ENCODE measurements around the gene CERS4. TPM values are rescaled to one million over a fixed set of nuclear protein-coding genes. Genes with fewer than 3 reads are reported as not detected.
"Not testable (repeated sequence)": the region's sequence is repeated elsewhere in the genome, so short reads cannot be mapped to it uniquely, and the experiment has no call there.

CERS4 gene
- total RNA-seq: 19.1 TPM
- long read RNA-seq, transcript CERS4-201 (12 exons, 1,797 nt): major isoform, 9 of 23 reads
- long read RNA-seq, partial matches to known transcripts: 1 of 23 reads
- long read RNA-seq, other reads (novel, unspliced or antisense): 12 of 23 reads

GRCh38 chr19:8208922-8209461 is at the start of gene CERS4:
CERS4 (plus strand) TSS chr19:8209370; CDS start chr19:8251077, 41,707 bp downstream.
- intact Hi-C loops (cut with DNase I): loop anchor here (5.0 to 10.0 kb wide), 2 partner anchors 43 to 54 kb away; no protein-coding TSS in a partner anchor
- ATAC-seq (ENCODE audit: poor library complexity): peak; percentile 96
- peak; percentile 87 for DNase-seq

- ATAC-seq (ENCODE audit: poor library complexity) (no peak), DNase-seq (no peak)
- intact Hi-C loops (cut with DNase I): no loop called here
Observed at GRCh38 chr19:8161135-8161646, 48.0 kb upstream of the CERS4 start.

- ATAC-seq (ENCODE audit: poor library complexity): no peak
- intact Hi-C loops (cut with DNase I): no loop called here
- DNase-seq: no peak
Observed at GRCh38 chr19:8163759-8164158, 45.4 kb upstream of the CERS4 start.

- intact Hi-C loops (cut with DNase I): no loop called here
- DNase-seq (no peak), ATAC-seq (ENCODE audit: poor library complexity) (no peak)
Observed at GRCh38 chr19:8167985-8168384, 41.2 kb upstream of the CERS4 start.

- no peak for DNase-seq
- no peak for ATAC-seq (ENCODE audit: poor library complexity)
- intact Hi-C loops (cut with DNase I): no loop called here
Observed at GRCh38 chr19:8168537-8168936, 40.6 kb upstream of the CERS4 start.

GRCh38 chr19:8174706-8175105 is 34.5 kb upstream of the CERS4 start:
- ATAC-seq (ENCODE audit: poor library complexity): no peak
- no peak for DNase-seq
- intact Hi-C loops (cut with DNase I): no loop called here

GRCh38 chr19:8180018-8180417 is 29.2 kb upstream of the CERS4 start:
- DNase-seq: no peak
- intact Hi-C loops (cut with DNase I): no loop called here
- ATAC-seq (ENCODE audit: poor library complexity): no peak

GRCh38 chr19:8184274-8184673 is 24.9 kb upstream of the CERS4 start:
- intact Hi-C loops (cut with DNase I): no loop called here
- DNase-seq (no peak), ATAC-seq (ENCODE audit: poor library complexity) (no peak)

GRCh38 chr19:8185343-8186068 is 23.7 kb upstream of the CERS4 start:
- ATAC-seq (ENCODE audit: poor library complexity) (no peak), DNase-seq (no peak)
- intact Hi-C loops (cut with DNase I): no loop called here

GRCh38 chr19:8192221-8192820 is 16.8 kb upstream of the CERS4 start:
- ATAC-seq (ENCODE audit: poor library complexity) (no peak), DNase-seq (no peak)
- intact Hi-C loops (cut with DNase I): no loop called here

GRCh38 chr19:8194528-8195267 is 14.5 kb upstream of the CERS4 start:
- DNase-seq: peak; percentile 51
- ATAC-seq (ENCODE audit: poor library complexity): peak; percentile 46
- intact Hi-C loops (cut with DNase I): no loop called here

GRCh38 chr19:8196271-8196927 is 12.8 kb upstream of the CERS4 start:
- DNase-seq (no peak), ATAC-seq (ENCODE audit: poor library complexity) (no peak)
- intact Hi-C loops (cut with DNase I): no loop called here

- intact Hi-C loops (cut with DNase I): loop anchor here (10.0 kb wide), 1 partner anchor 49 kb away; no protein-coding TSS in a partner anchor
- ATAC-seq (ENCODE audit: poor library complexity); DNase-seq: not testable (repeated sequence)
Observed at GRCh38 chr19:8203288-8204120, 5.7 kb upstream of the CERS4 start.

- ATAC-seq (ENCODE audit: poor library complexity) (no peak), DNase-seq (no peak)
- intact Hi-C loops (cut with DNase I): loop anchor here (5.0 to 10.0 kb wide), 2 partner anchors 47 to 50 kb away; no protein-coding TSS in a partner anchor
Observed at GRCh38 chr19:8204961-8205360, 4.2 kb upstream of the CERS4 start.

- intact Hi-C loops (cut with DNase I): loop anchor here (5.0 to 10.0 kb wide), 2 partner anchors 46 to 52 kb away; no protein-coding TSS in a partner anchor
- ATAC-seq (ENCODE audit: poor library complexity): no peak
- no peak for DNase-seq
Observed at GRCh38 chr19:8206147-8207087, 2.8 kb upstream of the CERS4 start.

GRCh38 chr19:8207326-8207725 is 1.8 kb upstream of the CERS4 start:
- DNase-seq; ATAC-seq (ENCODE audit: poor library complexity): not testable (repeated sequence)
- intact Hi-C loops (cut with DNase I): loop anchor here (5.0 to 10.0 kb wide), 2 partner anchors 45 to 53 kb away; no protein-coding TSS in a partner anchor

All from Right ventricle myocardium superior (tissue), 1 donor.